ENCODE data around the gene DCP1A.

DCP1A gene

DNA sequence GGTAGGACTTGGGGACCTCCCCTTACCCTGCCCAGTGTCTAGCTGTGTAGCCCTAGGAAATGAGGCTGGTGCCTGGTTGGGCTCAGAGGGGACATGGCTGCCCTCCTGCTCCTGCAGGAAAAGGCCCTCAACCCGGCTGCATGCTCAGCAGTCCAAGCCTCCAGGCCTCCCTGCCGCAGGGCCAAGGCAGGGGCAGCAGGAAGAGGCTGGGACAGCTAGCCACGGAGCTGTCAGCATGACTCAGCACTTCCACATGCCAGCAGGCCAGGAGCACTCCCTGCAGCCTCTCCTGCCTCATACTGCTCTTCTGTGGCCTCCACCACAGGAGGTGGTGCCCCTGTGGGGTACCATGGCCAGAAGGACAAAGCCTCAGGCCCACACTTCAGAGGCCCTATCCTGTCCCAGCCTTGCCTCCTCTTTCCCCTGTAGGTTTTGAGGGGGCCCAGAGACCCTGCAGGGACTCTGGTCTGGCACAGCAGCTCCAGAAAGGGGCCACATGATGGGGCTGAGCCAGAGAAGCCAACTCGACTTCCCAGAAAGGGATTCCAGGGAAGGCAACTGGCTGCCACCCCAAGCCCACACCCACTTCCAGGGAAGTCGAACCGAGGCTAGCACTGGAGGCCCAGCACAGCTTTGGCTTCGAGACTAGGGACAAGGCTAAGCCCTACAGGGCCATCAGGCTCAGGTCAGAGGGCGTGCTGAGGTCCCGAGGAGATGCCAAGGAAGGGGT is 111.1 kb downstream of the DCP1A start:
- Histone ChIP-seq H3K36me3 (ENCODE audit: control insufficient read depth, insufficient read depth, low read length) (peaks cover 33% of the 10 kb centered on the region), H3K27me3 (ENCODE audit: control insufficient read depth, insufficient read depth, low read length) (no peaks in the 10 kb centered on the region), H3K9ac (ENCODE audit: low read length) (no peak overlapping the region), H3K4me3 (ENCODE audit: low read length) (no peak overlapping the region), H3K4me1 (ENCODE audit: control insufficient read depth, insufficient read depth, low read length) (peaks cover 6% of the 10 kb centered on the region), H3K27ac (ENCODE audit: low read depth, low read length) (peak overlapping the region; percentile 42)

DNA sequence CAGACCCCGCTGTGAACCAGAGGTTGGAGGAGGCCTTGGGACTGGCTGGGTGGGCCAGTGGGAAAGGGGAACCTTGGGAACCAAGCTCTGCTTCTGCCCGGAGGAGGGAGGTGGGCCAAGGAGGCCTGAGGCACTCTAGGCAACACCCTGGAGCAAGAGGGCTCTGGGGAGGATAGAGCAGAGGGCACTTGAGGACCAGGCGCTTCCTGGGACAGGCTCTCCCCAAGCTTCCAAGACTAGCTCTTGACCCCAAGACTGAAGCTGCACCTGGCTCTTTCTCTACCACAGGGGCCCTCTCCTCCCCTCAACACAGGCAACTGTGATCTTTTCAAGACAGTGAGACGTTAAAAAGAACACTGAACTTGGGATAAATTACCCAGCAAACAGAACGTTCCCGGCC is 111.8 kb downstream of the DCP1A start:
- H3K9ac ChIP-seq (ENCODE audit: low read length): no peak overlapping the region
- peaks cover 6% of the 10 kb centered on the region for H3K4me1 ChIP-seq (ENCODE audit: control insufficient read depth, insufficient read depth, low read length)
- H3K36me3 ChIP-seq (ENCODE audit: control insufficient read depth, insufficient read depth, low read length): peaks cover 37% of the 10 kb centered on the region

DNA sequence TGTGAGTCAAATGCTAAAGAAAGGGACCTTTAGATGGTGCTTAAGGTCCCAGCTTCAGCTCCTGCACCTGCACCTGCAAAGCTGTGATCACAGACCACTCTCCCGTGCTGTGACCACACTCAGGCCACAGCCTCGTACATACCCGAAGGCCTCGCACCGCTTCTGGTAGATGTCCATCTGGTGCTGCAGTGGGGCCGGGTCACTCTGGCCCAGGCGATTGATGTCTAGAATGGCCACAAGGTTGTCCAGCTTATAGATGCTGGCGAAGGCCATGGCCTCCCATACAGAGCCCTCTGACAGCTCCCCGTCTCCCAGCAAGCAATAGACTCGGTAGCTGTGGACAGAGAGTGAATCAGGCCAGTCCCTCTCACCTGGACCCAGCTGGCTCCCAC is 112.5 kb downstream of the DCP1A start:
- Histone ChIP-seq H3K27ac (ENCODE audit: low read depth, low read length) (no peak overlapping the region), H3K36me3 (ENCODE audit: control insufficient read depth, insufficient read depth, low read length) (peaks cover 43% of the 10 kb centered on the region), H3K4me3 (ENCODE audit: low read length) (no peak overlapping the region), H3K27me3 (ENCODE audit: control insufficient read depth, insufficient read depth, low read length) (no peaks in the 10 kb centered on the region), H3K9ac (ENCODE audit: low read length) (no peak overlapping the region), H3K4me1 (ENCODE audit: control insufficient read depth, insufficient read depth, low read length) (peaks cover 6% of the 10 kb centered on the region)

More for the DNA sequence above, 111.8 kb downstream of the DCP1A start:
- Histone ChIP-seq H3K27me3 (ENCODE audit: control insufficient read depth, insufficient read depth, low read length) (no peaks in the 10 kb centered on the region), H3K27ac (ENCODE audit: low read depth, low read length) (no peak overlapping the region), H3K4me3 (ENCODE audit: low read length) (no peak overlapping the region)

DNA sequence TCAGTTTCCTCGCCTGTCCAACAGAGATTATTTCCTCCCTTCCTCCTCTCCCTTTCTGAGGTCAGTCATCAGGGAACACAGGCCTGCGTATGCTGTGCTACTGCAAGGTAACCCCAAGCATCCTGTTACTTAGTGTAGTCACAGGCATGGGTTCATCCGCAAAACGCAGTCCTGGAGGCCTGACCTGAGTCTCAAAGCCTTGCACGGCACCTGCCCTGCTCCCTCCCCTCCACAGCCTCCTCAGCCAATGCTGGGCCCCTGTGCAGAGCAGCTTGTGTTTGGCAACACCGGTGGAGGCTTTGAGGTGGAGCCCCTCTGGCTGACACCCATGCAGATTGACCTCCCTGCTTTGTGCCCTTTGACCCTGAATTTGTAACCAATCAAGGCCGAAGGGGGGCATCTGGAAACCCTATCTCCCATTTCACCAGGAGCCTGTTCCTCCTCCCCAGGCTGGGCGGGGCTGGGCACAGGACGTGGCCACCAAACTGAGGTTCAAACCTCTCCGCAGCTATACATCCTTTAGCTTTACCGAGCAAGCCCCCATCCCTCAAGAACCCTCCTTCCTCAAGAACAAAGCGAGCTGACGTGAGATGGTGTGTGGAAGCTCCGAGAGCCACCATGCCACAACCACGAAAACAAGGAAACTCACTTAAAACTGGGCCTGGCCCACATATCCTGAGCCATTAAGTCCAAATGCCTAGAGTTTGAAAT is 113.1 kb downstream of the DCP1A start:
- Histone ChIP-seq H3K4me3 (ENCODE audit: low read length) (no peak overlapping the region), H3K9ac (ENCODE audit: low read length) (no peak overlapping the region), H3K36me3 (ENCODE audit: control insufficient read depth, insufficient read depth, low read length) (peaks cover 45% of the 10 kb centered on the region), H3K4me1 (ENCODE audit: control insufficient read depth, insufficient read depth, low read length) (peaks cover 6% of the 10 kb centered on the region), H3K27me3 (ENCODE audit: control insufficient read depth, insufficient read depth, low read length) (no peaks in the 10 kb centered on the region), H3K27ac (ENCODE audit: low read depth, low read length) (no peak overlapping the region)
